ENCODE results near the gene IKZF2. TPM values are rescaled to one million over a fixed set of nuclear protein-coding genes. Genes with fewer than 3 reads are reported as not detected.

IKZF2 gene
- total RNA-seq, 1 donor from 2014 or later, result 3.9 TPM

DNA sequence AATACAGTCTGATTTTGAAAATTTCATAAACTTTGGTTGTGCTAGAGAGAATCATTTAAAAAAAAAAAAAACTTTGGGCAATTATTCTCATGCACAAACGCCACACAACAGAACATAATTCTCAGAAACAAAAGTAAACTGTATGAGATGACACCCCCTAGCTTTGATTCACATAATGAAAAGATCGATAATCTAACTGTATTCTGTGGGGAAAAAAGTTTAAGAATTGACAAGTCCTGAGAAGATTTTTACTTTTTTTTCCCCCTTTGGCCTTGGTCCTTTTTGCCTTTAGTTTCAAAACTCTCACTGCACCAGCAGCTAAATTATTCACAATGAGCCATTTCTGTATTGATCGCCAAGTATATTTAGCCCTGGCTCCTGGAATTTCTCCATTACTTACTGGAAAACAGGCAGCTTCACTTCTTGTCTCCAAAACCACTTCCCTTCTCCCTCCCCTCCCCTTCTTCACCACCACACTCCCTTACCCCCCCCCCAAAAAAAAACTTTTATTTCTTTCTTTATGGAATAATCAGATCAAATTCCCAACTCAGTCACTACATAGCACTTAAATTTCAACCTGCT, 2.0 kb downstream of the IKZF2 start:
- Histone ChIP-seq H3K27ac (peak overlapping the region; percentile 43 to 57), H3K9me3 (no peaks in the 10 kb centered on the region), H3K4me3 (peak overlapping the region; percentile 70 to 80), H3K36me3 (no peaks in the 10 kb centered on the region), H3K27me3 (no peaks in the 10 kb centered on the region), H3K4me1 (peaks cover 0 to 12% of the 10 kb centered on the region in 2 donors)
- TF ChIP-seq, protein P1, sequence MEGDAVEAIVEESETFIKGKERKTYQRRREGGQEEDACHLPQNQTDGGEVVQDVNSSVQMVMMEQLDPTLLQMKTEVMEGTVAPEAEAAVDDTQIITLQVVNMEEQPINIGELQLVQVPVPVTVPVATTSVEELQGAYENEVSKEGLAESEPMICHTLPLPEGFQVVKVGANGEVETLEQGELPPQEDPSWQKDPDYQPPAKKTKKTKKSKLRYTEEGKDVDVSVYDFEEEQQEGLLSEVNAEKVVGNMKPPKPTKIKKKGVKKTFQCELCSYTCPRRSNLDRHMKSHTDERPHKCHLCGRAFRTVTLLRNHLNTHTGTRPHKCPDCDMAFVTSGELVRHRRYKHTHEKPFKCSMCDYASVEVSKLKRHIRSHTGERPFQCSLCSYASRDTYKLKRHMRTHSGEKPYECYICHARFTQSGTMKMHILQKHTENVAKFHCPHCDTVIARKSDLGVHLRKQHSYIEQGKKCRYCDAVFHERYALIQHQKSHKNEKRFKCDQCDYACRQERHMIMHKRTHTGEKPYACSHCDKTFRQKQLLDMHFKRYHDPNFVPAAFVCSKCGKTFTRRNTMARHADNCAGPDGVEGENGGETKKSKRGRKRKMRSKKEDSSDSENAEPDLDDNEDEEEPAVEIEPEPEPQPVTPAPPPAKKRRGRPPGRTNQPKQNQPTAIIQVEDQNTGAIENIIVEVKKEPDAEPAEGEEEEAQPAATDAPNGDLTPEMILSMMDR (IDR thresholded peaks at IDR 0.05), result no peak
- intact Hi-C loops (cut with DNase I), result no loop called here
- DNase-seq (ENCODE audit: low spot score in 2 of 2), result no peak

DNA sequence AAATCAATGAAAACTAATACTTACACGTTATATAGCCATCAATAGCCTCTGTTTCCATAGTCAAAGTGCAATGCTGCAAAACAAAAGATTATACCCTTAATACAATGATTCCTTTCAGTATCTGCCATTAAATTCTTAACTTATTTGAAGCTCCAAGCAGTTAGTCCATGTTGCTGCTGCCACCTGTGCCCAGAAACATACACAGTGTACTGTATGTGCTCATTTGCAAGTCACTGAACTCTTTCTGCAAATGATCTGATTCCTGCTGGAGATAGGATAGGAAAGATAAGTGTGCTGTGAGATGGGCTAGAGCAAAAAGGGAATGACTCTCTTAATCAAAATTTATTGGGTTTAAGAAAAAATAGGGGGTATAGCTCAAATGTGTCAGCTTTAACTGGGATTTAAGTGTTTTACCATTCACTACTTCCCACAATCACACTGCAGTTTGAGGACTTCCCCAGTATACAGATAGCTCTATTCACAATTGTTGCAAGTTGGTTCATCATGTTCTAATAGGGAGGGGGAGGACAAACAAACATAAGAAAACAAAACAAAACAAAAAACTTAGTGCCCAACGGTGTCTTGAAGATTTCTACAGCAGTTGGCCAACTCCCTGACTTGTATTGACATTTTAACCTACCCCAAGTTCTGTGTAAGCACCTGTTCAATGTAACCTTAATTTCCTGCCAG, 2.7 kb downstream of the IKZF2 start:
- DNase-seq (ENCODE audit: low spot score in 2 of 2), result no peak
- Histone ChIP-seq H3K9me3 (no peaks in the 10 kb centered on the region), H3K27ac (no peak overlapping the region), H3K36me3 (no peaks in the 10 kb centered on the region), H3K4me3 (peak overlapping the region in 1 of 2 donors; percentile 80), H3K4me1 (peaks cover 0 to 12% of the 10 kb centered on the region in 2 donors), H3K27me3 (no peaks in the 10 kb centered on the region)
- intact Hi-C loops (cut with DNase I), result no loop called here
- TF ChIP-seq, protein P1 (IDR thresholded peaks at IDR 0.05), result no peak

DNA sequence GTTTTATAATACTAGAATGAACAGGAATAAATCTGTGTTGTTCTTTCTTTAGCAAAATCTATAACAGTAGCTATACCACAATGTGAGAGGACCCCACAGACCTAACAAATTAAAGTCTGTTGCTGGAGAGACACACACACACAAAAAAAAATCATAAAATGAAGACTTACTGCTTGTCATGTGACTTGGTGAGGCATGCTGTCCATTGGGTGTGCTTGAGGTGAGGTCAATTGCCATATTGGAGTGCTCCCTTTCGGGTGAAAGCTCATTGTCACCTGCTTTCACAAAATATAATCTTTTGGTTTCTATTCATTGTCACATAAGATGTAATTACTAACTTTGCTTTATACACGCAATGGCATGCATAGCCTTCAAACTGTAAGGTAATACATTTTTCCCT, 3.9 kb downstream of the IKZF2 start:
- TF ChIP-seq, protein P1 (IDR thresholded peaks at IDR 0.05), result no peak
- Histone ChIP-seq H3K9me3 (no peaks in the 10 kb centered on the region), H3K4me1 (peaks cover 0 to 6% of the 10 kb centered on the region in 2 donors), H3K36me3 (no peaks in the 10 kb centered on the region), H3K27ac (no peak overlapping the region), H3K4me3 (no peak overlapping the region), H3K27me3 (no peaks in the 10 kb centered on the region)
- intact Hi-C loops (cut with DNase I), result no loop called here
- DNase-seq (ENCODE audit: low spot score in 2 of 2), result no peak

DNA sequence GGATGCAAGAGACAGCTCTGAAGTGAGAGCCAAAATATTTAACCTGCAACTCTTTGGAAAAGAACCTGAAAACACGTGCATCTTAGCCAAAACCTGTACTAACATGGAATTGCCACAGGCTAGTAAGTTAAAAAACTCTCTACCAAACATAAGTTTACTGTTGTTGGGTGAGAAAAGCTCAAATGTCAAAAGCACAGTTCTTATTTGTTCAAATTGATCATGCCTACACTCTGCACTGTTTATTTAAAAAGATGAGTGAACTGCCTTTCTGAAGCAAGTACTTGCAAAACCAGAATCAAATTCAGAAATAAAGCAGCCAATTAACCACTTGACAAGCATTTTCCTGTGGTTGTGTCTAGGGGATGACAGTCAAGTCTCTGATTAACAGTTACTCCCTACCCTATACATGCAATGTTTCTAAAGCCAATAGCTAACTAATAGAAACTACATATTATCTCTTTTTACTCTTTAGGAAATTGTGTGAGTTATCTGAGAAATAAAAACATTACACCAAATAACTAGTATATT, 5.6 kb downstream of the IKZF2 start:
- TF ChIP-seq, protein P1 (IDR thresholded peaks at IDR 0.05), result no peak
- DNase-seq (ENCODE audit: low spot score in 2 of 2), result no peak

DNA sequence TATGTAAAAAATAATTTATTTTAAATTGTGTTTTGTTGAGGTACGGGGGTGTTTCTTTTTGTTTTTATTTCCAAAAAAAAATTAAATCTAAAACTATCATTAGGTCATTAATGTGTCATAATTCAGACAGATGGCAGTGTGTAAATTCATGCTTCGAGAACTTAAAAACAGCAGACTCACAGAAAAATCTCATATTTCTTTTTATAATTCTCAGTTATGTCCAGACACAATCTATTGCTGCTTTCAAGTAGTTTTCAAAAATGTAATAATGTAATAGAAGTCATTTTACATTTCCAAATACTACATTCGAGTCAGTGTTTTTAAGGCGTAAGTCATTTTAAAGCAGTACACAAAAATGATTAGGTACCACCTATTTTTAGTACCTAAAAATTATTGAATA, 14.3 kb downstream of the IKZF2 start:
- intact Hi-C loops (cut with DNase I), result no loop called here
- TF ChIP-seq, protein P1 (IDR thresholded peaks at IDR 0.05), result no peak
- Histone ChIP-seq H3K27me3 (no peaks in the 10 kb centered on the region), H3K4me3 (no peak overlapping the region), H3K9me3 (no peaks in the 10 kb centered on the region), H3K4me1 (no peaks in the 10 kb centered on the region), H3K36me3 (no peaks in the 10 kb centered on the region), H3K27ac (no peak overlapping the region)
- DNase-seq (ENCODE audit: low spot score in 2 of 2), result no peak

More for the DNA sequence above, 5.6 kb downstream of the IKZF2 start:
- intact Hi-C loops (cut with DNase I), result no loop called here
- H3K9me3 ChIP-seq, result no peaks in the 10 kb centered on the region
- H3K4me3 ChIP-seq, result no peak overlapping the region
- H3K36me3 ChIP-seq, result no peaks in the 10 kb centered on the region
- no peak overlapping the region for H3K27ac ChIP-seq
- H3K27me3 ChIP-seq, result no peaks in the 10 kb centered on the region
- H3K4me1 ChIP-seq, result peaks cover 0 to 6% of the 10 kb centered on the region in 2 donors
